GM23338 (cell line): Measurements from ENCODE around the gene HADHA. TPM values are rescaled to one million over a fixed set of nuclear protein-coding genes. Genes with fewer than 3 reads are reported as not detected.

Experiments used
- ATAC-seq: fragments of 200-7000 bp; cut with Tn5 transposase; 3 replicates; pipeline ENCODE4 v1.9.1; 2020
- DNase-seq: peaks from one replicate; pipeline ENCODE4 v3.0.0-alpha.2; 2015; ENCODE audit warnings: low spot score
- H2AFZ ChIP-seq: fragments of 200-600 bp; sonication (generic); 2 replicates; pipeline ENCODE4 v1.8.0; 2016; ENCODE audit warnings: antibody characterized with exemption, mild to moderate bottlenecking, moderate library complexity
- H3F3A ChIP-seq: fragments of 200-600 bp; sonication (generic); replicated peaks from 2 replicates; pipeline ENCODE4 v1.8.0; 2017; ENCODE audit warnings: antibody characterized with exemption, mixed run types, low read depth
- H3K27ac ChIP-seq: fragments of 200-600 bp; sonication (generic); 2 replicates; pipeline ENCODE4 v1.6.1; 2016; ENCODE audit warnings: low read depth
- H3K27me3 ChIP-seq: fragments of 200-600 bp; sonication (generic); 2 replicates; pipeline ENCODE4 v1.8.0; 2016; ENCODE audit warnings: mild to moderate bottlenecking, mixed run types, moderate library complexity; ENCODE audit not compliant: insufficient read depth
- H3K36me3 ChIP-seq: fragments of 200-600 bp; sonication (generic); 2 replicates; pipeline ENCODE4 v1.8.0; 2016; ENCODE audit warnings: mild to moderate bottlenecking; ENCODE audit not compliant: insufficient read depth
- H3K4me1 ChIP-seq: fragments of 200-600 bp; sonication (generic); 2 replicates; pipeline ENCODE4 v1.8.0; 2016; ENCODE audit warnings: mild to moderate bottlenecking, moderate library complexity; ENCODE audit not compliant: insufficient read depth
- H3K4me2 ChIP-seq: fragments of 200-600 bp; sonication (generic); 2 replicates; pipeline ENCODE4 v1.7.1; 2017; ENCODE audit warnings: mixed run types
- H3K4me3 ChIP-seq: fragments of 200-600 bp; sonication (generic); 2 replicates; pipeline ENCODE4 v1.6.1; 2016; ENCODE audit warnings: mixed run types
- H3K79me2 ChIP-seq: fragments of 200-600 bp; sonication (generic); replicated peaks from 2 replicates; pipeline ENCODE4 v1.8.0; 2017; ENCODE audit warnings: mild to moderate bottlenecking; ENCODE audit not compliant: insufficient read depth
- H3K9me2 ChIP-seq: fragments of 200-600 bp; sonication (generic); 2 replicates; pipeline ENCODE4 v1.8.0; 2017; ENCODE audit not compliant: insufficient read depth
- H4K20me1 ChIP-seq: fragments of 200-600 bp; sonication (generic); replicated peaks from 2 replicates; pipeline ENCODE4 v1.8.0; 2017; ENCODE audit warnings: mild to moderate bottlenecking; ENCODE audit not compliant: insufficient read depth
- H3K27ac Mint-ChIP-seq: 2 replicates; pipeline ENCODE4 v1.8.0; 2020; ENCODE audit warnings: inconsistent platforms, mild to moderate bottlenecking, moderate library complexity, mixed read lengths
- H3K27me3 Mint-ChIP-seq: 3 replicates; pipeline ENCODE4 v1.8.0; 2022; ENCODE audit warnings: low read depth, mild to moderate bottlenecking, moderate library complexity, mixed read lengths, inconsistent platforms; ENCODE audit not compliant: insufficient read depth, poor library complexity
- H3K36me3 Mint-ChIP-seq: 3 replicates; pipeline ENCODE4 v1.8.0; 2021; ENCODE audit warnings: low read depth, mild to moderate bottlenecking, inconsistent platforms, moderate library complexity, mixed read lengths
- H3K4me1 Mint-ChIP-seq: 3 replicates; pipeline ENCODE4 v1.8.0; 2020; ENCODE audit warnings: mild to moderate bottlenecking, inconsistent platforms, mixed read lengths
- H3K4me3 Mint-ChIP-seq: 3 replicates; pipeline ENCODE4 v1.8.0; 2021; ENCODE audit warnings: moderate library complexity, mild to moderate bottlenecking, inconsistent platforms, mixed read lengths
- H3K9me3 Mint-ChIP-seq: 3 replicates; pipeline ENCODE4 v1.8.0; 2020; ENCODE audit warnings: moderate library complexity, mild to moderate bottlenecking, inconsistent platforms, mixed read lengths
- EZH2phosphoT487 ChIP-seq: fragments of 200-600 bp; sonication (generic); IDR thresholded peaks from one replicate; pipeline ENCODE4 v1.8.1; 2018; ENCODE audit warnings: antibody characterized with exemption; ENCODE audit not compliant: unreplicated experiment
- JUNB ChIP-seq: IDR thresholded peaks from one replicate; pipeline ENCODE4 v1.6.1; 2016; ENCODE audit warnings: antibody characterized with exemption; ENCODE audit not compliant: unreplicated experiment
- POLR2AphosphoS5 ChIP-seq: IDR thresholded peaks from 2 replicates; pipeline ENCODE4 v1.6.1; 2016; ENCODE audit warnings: antibody characterized with exemption, low read depth
- REST ChIP-seq: IDR thresholded peaks from one replicate; pipeline ENCODE4 v1.6.1; 2018; ENCODE audit warnings: antibody characterized with exemption; ENCODE audit not compliant: unreplicated experiment
- ZNF114 ChIP-seq: fragments of 250-450 bp; sonication (Bioruptor Pico); IDR thresholded peaks from 2 replicates; pipeline ENCODE4 v1.5.0; 2020; ENCODE audit warnings: mild to moderate bottlenecking, moderate library complexity
- ZNF331 ChIP-seq: fragments of 250-450 bp; sonication (Bioruptor Pico); IDR thresholded peaks from 2 replicates; pipeline ENCODE4 v1.5.0; 2020; ENCODE audit warnings: low read depth, mild to moderate bottlenecking, moderate library complexity
- ZNF462 ChIP-seq: fragments of 250-450 bp; sonication (Bioruptor Pico); IDR thresholded peaks from 2 replicates; pipeline ENCODE4 v1.5.0; 2020; ENCODE audit warnings: mild to moderate bottlenecking, moderate library complexity
- polyA plus RNA-seq: library from polyadenylated mRNA; unstranded; fragments of >200 nt; fragmentation: Nextera tagmentation; extraction: Ambion mirVana; gene quantifications from 2 replicates; pipeline ENCODE4 v1.2.1, GENCODE V29; 2016
- total RNA-seq: library from RNA; depleted of rRNA; stranded (reverse); fragments of >200 nt; shearing (Covaris generic); gene quantifications from 2 replicates; pipeline ENCODE4 v1.2.3, GENCODE V29; 2014
- TF ChIP-seq, protein P1 (sequence below), 2 experiments: fragments of 200-600 bp in 1 of 2; sonication (generic) in 1 of 2; conservative IDR thresholded peaks; 2 replicates each; pipeline versions ENCODE4 v1.5.1 to v1.6.1; 2016 to 2017; ENCODE audit warnings: antibody characterized with exemption in 2 of 2, low read depth in 2 of 2, mild to moderate bottlenecking in 2 of 2, moderate library complexity in 1 of 2

HADHA gene
- total and polyA plus RNA-seq, 2 experiments from 2014 or later = 63.9 to 92.3 TPM

DNA sequence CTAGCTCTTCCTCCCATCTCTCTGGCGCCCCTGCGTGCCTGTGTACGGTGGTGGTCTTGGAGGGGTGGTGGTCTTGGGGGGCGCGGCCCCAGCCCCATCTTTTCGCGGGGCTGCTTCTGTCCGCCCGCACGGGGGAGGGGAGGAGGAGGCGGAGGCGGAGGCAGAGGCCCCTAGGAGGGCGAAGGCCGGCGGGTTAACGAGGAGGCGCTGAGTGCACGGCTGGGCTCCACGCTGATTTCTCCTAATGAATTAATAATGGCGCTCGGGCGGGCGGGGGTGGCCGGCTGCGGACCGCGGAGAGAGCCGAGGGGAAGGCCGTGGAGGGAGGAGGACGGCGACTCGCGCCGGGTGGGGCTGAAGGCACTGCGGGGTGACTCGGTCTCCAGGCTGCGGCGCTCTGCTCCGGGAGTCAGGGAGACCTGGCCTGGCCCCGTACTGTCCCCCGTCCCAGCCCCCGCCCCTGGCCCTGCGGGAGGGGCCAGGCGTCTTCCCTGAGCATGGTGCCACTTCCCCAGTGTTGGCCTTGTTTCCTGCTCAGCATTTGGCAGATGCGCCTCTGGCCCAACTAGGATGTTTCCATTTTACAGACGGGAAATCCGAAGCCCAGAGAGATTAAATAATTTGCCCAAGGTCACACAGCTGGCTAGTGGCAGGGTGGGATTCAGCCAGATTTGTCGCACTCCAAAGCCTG, 65.5 kb downstream of the HADHA start:
- no peak for TF ChIP-seq ZNF331 (CRISPR knock-in tag)
- TF ChIP-seq, protein P1, sequence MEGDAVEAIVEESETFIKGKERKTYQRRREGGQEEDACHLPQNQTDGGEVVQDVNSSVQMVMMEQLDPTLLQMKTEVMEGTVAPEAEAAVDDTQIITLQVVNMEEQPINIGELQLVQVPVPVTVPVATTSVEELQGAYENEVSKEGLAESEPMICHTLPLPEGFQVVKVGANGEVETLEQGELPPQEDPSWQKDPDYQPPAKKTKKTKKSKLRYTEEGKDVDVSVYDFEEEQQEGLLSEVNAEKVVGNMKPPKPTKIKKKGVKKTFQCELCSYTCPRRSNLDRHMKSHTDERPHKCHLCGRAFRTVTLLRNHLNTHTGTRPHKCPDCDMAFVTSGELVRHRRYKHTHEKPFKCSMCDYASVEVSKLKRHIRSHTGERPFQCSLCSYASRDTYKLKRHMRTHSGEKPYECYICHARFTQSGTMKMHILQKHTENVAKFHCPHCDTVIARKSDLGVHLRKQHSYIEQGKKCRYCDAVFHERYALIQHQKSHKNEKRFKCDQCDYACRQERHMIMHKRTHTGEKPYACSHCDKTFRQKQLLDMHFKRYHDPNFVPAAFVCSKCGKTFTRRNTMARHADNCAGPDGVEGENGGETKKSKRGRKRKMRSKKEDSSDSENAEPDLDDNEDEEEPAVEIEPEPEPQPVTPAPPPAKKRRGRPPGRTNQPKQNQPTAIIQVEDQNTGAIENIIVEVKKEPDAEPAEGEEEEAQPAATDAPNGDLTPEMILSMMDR (conservative IDR thresholded peaks at IDR 0.05; ENCODE audit: low read depth in 2 of 2) = 0 out of 4 replicates have a peak, but pooled peaks of 1 of the 2 experiments have one; percentile 6
- no peak; the same call in 1 of the 2 replicates for TF ChIP-seq POLR2AphosphoS5
- Histone ChIP-seq H3K9me2 (no peaks in the 10 kb centered on the region), H3K36me3 (peaks cover 4% of the 10 kb centered on the region; the same call in 1 of the 2 replicates), H3K79me2 (peaks cover 9% of the 10 kb centered on the region; the same call in 1 of the 2 replicates), H2AFZ (peak overlapping the region; percentile 84), H3F3A (no peaks in the 10 kb centered on the region; the same call in 1 of the 2 replicates), H3K27ac (peak overlapping the region; percentile 35; the same call in 1 of the 2 replicates), H3K4me2 (peak overlapping the region; percentile 95), H3K4me3 (peak overlapping the region; percentile 69), H3K4me1 (peaks cover 27% of the 10 kb centered on the region), H4K20me1 (peaks cover 10% of the 10 kb centered on the region), H3K27me3 (peaks cover 9% of the 10 kb centered on the region)
- peaks cover 14% of the 10 kb centered on the region for H3K36me3 Mint-ChIP-seq
- H3K9me3 Mint-ChIP-seq = no peaks in the 10 kb centered on the region
- ATAC-seq = peak; percentile 65
- no peak overlapping the region; the same call in 1 of the 2 replicates for H3K27ac Mint-ChIP-seq
- peaks cover 33% of the 10 kb centered on the region for H3K4me1 Mint-ChIP-seq
- DNase-seq = peak; percentile 66
- peak overlapping the region; percentile 73 for H3K4me3 Mint-ChIP-seq
- H3K27me3 Mint-ChIP-seq = peaks cover 19% of the 10 kb centered on the region

GRCh38 chr2:26178246-26178645, 66.2 kb downstream of the HADHA start:
- Histone ChIP-seq H3K4me3 (peak overlapping the region; percentile 69), H3K79me2 (peaks cover 12% of the 10 kb centered on the region; the same call in 1 of the 2 replicates)
- H3K4me3 Mint-ChIP-seq = peak overlapping the region; percentile 73
- TF ChIP-seq ZNF462 (CRISPR knock-in tag) (no peak), JUNB (no peak), EZH2phosphoT487 (no peak), REST (no peak), ZNF114 (CRISPR knock-in tag) (no peak)

More at GRCh38 chr2:26178246-26178645, 66.2 kb downstream of the HADHA start:
- peaks cover 30% of the 10 kb centered on the region for H3K4me1 Mint-ChIP-seq
- no peaks in the 10 kb centered on the region for H3K9me3 Mint-ChIP-seq
- peaks cover 18% of the 10 kb centered on the region for H3K27me3 Mint-ChIP-seq
- Histone ChIP-seq H3K4me2 (peak overlapping the region; percentile 95), H4K20me1 (peaks cover 10% of the 10 kb centered on the region), H3K27ac (no peak overlapping the region), H3K9me2 (no peaks in the 10 kb centered on the region), H3K36me3 (peaks cover 4% of the 10 kb centered on the region; the same call in 1 of the 2 replicates), H2AFZ (no peak overlapping the region), H3F3A (no peaks in the 10 kb centered on the region), H3K27me3 (0 out of 2 replicates have a peak, but pooled peaks cover 3% of the 10 kb centered on the region), H3K4me1 (peaks cover 27% of the 10 kb centered on the region)
- H3K27ac Mint-ChIP-seq = no peak overlapping the region
- no peak for DNase-seq
- H3K36me3 Mint-ChIP-seq = peaks cover 10% of the 10 kb centered on the region
- ATAC-seq = no peak
